ENCODE measurements around the gene DHRS4L2.
A peak's percentile ranks its signal among the peaks of the same experiment; 100 is the strongest.
"Not testable (repeated sequence)": the region's sequence is repeated elsewhere in the genome, so short reads cannot be mapped to it uniquely, and the experiment has no call there.

DHRS4L2 gene

DNA sequence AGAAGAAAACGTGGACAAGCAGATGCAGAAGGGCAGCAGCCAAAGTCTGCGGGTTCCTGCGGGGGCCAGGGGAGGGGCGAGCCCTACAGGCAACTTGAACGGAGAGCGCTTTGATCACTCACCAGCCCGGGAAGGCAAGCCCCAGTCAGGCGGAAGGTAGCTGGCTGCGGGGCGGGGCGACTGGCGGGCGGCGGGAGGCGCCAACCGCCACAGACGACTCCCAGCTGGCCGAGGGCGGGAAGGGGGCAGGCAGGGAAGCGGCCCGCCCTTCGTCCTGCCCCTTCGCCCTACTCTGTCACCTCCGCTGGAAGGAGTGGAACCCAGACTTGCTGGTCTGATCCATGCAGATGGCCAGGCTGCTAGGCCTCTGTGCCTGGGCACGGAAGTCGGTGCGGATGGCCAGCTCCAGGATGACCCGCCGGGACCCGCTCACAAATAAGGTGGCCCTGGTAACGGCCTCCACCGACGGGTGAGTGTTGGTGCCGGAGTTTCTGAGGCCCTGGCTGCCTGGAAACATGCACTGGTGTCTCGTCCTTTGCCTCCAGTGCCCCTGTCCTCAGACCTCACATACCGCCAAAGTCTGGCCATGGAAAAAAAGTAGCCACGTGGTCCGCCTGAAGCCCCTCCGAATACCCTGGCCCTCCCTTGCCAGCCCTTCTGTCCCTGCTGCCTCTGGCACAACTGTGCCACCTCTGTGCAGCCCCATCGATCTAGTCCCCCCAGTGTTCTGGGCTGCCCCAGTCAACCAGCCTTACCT lies at the start of gene DHRS4L2:
DHRS4L2 (plus strand) TSS at position 323 of the 757 bp plus-strand sequence; CDS start at position 342, 19 bp downstream.
- peak; percentile 26 to 58 for DNase-seq (ENCODE audit: low read depth in 2 of 2)

DNA sequence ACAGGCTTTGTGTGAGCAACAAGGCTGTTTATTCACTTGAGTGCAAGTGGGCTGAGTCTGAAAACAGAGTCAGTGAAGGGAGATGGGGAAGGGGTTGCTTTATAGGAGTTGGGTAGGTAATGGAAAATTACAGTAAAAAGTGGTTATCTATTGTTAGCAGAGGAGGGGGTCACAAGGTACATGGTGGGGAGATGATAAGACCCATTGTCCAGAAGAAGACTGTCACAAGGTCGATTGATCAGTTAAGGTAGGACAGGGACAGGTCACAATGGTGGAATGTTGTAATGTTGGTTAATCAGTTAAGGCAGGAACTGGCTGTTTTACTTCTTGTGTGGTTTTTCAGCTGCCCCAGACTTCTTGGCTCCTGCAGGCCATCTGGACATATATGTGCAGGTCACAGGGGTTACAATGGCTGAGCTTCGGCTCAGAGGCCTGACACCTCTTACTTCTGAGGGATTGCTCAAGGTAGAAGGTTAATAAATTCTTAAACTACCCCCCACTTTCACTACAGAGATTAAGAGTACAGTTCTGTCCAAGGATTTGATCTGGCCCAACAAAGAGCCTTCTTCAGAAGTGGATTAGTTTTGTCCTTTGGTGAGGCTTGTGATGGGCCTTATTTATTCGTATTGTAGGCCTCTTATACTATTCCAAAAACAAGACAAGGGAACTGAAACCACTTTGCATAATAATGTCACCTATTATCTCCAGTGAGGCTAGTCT lies 49.0 kb upstream of the DHRS4L2 start:
- DNase-seq (ENCODE audit: low read depth in 2 of 2): no peak

DNA sequence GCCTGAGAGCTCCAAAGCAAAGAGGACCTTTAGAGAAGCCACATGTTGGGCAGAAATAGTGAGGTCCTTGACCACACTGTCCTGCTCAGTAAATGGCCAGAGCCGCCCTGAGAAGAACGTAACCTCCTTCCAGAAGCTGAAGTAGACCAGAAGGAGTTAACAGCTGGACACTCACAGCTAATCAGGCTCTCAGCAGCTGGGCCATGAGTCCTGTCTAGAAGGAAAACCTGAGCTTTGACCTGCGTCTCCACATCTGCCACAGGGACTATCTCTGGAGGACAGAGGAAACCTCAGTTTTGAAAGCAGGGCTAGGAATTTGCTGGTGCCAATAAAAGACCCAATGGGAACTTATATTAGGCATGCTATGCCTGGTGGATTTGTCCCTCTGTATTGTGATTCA lies 47.5 kb upstream of the DHRS4L2 start:
- DNase-seq (ENCODE audit: low read depth in 2 of 2): no peak

DNA sequence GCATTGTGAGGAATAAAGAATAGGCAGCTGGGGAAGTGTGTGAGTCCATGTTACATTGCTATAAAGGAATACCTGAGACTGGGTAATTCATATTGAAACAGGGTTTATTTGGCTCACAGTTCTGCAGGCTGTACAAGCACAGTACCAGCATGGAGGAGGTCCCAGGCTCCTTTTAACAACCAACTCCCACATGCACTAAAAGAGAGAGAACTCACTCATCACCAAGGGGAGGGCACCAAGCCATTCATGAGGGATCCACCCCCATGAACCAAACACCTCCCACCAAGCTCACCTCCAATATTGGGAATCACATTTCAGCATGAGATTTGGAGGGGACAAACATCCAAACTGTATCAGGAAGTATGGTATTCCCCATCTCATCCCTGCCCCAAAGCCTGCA lies 47.1 kb upstream of the DHRS4L2 start:
- DNase-seq (ENCODE audit: low read depth in 2 of 2): no peak

DNA sequence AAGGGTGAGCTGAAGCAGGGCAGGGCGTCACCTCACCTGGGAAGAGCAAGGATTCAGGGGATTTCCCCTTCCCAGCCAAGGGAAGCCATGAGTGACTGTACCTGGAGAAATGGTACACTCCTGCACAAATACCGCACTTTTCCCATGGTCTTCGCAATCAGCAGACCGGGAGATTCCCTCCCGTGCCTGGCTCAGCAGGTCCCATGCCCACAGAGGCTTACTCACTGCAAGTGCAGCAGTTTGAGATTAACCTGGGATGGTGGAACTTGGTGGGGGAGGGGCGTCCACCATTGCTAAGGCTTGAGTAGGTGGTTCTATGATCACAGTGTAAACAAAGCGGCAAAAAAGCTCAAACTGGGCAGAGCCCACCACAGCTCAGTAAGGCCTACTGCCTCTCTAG lies 46.1 kb upstream of the DHRS4L2 start:
- no peak for DNase-seq (ENCODE audit: low read depth in 2 of 2)

DNA sequence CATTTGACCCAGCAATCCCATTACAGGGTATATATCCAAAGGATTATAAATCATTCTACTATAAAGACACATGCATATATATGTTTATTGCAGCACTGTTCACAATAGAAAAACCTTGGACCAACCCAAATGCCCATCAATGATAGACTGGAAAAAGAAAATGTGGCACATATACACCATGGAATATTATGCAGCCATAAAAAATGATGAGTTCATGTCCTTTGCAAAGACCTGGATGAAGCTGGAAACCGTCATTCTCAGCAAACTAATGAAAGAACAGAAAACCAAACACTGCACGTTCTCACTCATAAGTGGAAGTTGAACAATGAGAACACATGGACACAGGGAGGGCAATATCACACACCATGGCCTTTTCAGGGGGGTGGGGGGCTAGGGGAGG lies 39.7 kb upstream of the DHRS4L2 start:
- not testable (repeated sequence) for DNase-seq (ENCODE audit: low read depth in 2 of 2)

DNA sequence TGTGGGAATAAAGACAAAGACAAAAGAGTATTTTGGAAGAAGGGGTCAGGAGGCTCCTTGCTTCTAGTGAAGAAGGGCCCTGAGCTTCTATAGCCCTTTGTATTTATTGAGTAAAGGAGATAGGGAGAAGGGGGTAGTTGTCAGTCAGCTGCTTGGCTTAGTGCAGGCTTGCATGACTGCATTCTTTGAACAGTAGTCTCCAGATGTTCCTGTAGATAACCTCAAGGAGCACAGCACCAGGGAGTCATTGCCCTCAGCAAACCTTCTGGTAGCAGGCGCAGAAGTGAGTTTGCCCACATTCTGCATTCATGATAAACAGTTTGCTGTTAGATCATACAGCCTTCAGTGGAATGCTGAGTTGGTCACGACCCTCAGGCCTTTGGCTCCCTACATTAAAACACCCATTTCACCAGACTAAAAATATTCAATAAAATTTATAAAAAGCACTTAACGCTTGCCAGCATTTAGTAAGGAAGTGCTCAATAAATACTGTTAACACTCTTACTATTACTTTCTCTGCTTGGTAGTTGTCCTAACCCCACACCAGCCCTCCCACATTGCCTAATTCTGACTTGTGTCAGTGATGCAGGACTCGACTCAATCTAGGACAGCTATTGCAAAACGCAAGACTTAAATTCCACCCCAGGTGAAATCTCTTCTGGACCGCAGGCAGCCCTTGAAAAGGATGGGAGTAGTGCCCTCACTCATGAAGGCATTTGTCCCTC lies 38.2 kb upstream of the DHRS4L2 start:
- DNase-seq (ENCODE audit: low read depth in 2 of 2): no peak

DNA sequence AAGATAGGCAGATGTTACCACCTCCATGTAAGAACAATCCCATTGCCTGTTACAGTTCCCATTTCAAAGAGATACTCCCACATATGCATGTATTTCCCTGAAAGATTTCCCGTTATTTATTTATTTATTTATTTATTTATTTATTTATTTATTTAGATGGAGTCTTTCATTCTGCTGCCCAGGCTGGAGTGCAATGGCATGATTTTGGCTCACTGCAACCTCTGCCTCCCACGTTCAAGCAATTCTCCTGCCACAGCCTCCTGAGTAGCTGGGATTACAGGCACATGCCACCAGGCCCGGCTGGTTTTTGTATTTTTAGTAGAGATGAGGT lies 37.6 kb upstream of the DHRS4L2 start:
- not testable (repeated sequence) for DNase-seq (ENCODE audit: low read depth in 2 of 2)

DNA sequence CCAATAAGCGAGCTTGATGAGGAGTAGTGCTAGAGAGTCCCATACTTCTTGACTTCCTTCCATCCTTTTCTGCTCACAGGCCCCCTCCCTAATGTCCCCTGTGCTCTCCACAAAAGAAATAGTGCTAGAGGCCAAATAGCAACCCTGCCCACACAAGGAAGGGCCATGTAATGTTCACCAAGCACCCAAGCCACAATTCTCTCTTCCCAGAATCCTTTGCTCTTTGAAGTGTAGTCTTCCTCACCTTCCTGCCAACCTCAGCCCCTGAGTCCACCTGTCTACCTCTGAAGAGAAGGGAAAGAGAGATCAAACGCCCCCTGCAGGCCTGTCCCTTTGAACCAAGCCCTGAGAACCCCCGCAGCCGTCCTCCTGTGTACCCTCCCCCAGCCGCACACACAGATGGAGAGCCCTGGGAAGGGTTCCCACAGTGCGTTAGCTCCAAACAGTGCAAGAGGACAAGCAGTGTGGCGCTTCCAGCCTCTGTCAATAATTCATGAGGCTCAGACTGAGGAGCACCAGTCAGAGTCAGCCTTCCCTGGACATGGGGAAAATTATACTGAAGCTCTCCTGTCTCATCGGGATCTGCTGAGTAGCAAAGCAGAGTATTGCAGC lies 37.0 kb upstream of the DHRS4L2 start:
- no peak for DNase-seq (ENCODE audit: low read depth in 2 of 2)

DNA sequence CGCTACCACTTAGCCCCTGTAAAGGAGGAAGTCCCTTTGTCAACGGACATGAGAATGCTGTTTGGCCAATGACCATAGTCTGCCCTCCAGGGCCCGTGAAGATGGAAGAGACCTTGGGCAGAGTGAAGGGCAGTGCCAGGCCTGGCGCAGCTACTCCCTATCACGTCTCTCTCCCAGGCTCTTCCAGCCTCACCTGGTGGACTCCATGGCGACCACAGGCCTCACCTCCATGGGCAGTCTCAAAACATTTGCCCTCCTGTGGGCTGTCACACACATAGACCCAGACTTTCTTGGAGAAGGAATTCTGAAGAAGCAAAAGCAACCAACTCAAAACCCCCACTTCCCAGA lies 35.6 kb upstream of the DHRS4L2 start:
- not testable (repeated sequence) for DNase-seq (ENCODE audit: low read depth in 2 of 2)

DNA sequence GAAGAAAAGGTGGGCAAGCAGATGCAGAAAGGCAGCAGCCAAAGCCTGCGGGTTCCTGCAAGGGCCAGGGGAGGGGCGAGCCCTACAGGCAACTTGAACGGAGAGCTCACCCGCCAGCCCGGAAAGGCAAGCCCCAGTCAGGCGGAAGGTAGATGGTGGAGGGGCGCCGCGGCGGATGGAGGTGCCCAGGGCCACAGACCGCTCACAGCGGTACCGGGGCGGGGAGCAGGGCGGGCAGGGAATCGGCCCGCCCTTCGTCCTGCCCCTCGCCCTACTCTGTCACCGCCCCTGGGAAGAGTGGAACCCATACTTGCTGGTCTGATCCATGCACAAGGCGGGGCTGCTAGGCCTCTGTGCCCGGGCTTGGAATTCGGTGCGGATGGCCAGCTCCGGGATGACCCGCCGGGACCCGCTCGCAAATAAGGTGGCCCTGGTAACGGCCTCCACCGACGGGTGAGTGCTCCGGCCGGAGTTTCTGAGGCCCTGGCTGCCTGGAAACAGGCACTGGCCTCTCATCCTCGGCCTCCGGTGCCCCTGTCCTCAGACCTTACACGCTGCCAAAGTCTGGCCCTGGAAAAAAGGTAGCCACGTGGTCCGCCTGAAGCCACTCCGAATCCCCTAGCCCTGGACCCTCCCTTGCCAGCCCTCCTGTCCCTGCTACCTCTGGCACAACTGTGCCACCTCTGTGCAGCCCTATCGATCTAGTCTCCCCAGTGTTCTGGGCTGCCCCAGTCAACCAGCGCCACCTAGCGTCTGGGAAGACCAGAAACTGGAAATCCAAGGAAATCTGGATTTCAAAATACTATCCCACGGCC lies 35.1 kb upstream of the DHRS4L2 start, which contains the start of gene DHRS4:
DHRS4 (plus strand) TSS at position 307 of the 815 bp plus-strand sequence; CDS start at position 326, 19 bp downstream.
- DNase-seq (ENCODE audit: low read depth in 2 of 2): peak; percentile 46 to 52

DNA sequence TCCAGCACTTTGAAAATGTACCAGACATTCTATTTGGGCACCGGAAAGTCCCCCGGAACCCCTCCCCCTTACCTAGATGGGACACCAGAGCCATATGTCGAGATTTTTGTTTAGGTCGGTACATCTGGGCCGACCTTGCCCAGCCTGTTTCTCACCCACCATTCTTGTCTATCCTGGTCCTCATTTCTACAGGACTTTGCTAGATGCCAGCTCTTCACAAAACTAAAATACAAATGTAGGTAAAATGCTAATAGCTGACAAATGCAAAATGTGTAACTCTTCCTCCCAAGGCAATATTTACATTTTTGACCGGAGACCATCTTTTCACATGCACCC lies 34.5 kb upstream of the DHRS4L2 start:
- DNase-seq (ENCODE audit: low read depth in 2 of 2): not testable (repeated sequence)

DNA sequence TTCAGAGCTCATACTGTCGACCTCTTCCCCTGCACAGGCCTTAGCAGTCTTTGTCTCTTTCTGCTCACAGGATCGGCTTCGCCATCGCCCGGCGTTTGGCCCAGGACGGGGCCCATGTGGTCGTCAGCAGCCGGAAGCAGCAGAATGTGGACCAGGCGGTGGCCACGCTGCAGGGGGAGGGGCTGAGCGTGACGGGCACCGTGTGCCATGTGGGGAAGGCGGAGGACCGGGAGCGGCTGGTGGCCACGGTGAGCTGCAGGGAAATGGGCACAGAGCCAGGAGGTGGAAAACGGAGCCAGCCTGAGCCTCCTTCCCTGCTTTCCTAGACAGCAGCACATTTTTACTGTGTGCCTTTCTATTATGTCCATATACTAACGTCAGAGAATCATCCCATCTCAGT lies 33.8 kb upstream of the DHRS4L2 start:
- not testable (repeated sequence) for DNase-seq (ENCODE audit: low read depth in 2 of 2)

DNA sequence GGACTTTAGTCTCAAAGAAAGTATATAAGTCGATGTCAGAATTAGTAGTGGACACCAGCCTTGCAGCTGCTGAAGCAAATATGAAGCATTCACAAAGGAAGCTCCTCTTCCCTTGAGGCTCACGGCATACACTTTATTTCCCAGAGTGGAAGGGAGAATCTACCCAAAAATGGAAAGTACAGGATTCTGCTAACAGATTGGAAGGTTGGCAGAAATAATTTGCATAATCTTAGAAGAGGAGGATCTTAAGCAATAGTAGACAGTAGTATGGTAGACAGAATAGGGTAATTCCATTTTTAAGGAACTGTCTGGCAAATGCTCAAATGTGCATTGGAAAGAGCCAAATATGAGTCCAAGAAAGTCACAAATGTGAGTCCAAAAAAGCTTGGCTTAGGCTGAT lies 32.9 kb upstream of the DHRS4L2 start:
- DNase-seq (ENCODE audit: low read depth in 2 of 2): not testable (repeated sequence)

DNA sequence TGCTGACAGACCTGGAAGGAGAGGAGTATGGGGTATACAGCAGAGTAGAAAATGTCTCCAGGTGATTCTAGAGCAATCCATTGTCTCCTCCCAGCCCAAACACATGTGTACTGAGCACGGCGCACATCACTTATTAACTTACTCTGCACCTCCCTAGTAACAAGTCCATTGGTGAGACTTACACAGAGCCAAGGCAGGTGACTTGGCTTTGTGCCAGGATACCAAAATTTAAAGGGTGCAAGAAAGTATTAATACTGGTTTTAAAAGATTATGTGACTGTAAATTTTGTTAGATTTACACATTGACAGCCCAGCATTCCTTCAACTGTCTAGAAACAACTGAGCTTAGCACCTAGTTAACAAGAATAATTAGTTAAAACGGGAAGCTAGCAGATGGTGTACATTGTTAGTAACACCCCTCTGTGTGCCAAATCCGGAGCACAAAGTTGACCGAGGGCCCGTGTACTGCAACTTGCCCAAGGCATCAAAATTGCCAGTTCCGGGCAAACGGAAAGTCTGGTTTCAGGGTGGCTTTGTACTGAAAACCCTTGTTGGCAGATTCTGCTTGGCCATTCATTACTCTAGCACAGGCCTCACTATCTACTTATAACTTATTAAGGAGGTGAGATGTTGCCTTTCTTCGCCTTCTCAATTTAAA lies 30.7 kb upstream of the DHRS4L2 start:
- DNase-seq (ENCODE audit: low read depth in 2 of 2): not testable (repeated sequence)

DNA sequence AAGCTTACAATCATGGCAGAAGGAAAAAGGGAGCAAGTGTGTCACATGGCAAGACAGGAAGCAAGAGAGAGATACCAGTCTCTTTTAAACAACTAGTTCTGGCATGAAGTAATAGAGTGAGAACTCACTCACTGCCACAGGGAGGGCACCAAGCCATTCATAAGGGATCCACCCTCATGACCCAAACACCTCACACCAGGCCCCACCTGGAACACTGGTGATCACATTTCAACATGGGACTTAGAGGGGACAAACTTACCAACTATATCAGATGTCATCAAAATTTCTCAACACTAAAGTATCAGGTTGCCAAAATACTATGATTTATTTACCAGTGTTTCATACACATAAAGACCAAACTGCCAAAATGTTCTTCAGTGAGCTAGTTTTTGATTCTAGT lies 27.8 kb upstream of the DHRS4L2 start:
- not testable (repeated sequence) for DNase-seq (ENCODE audit: low read depth in 2 of 2)

DNA sequence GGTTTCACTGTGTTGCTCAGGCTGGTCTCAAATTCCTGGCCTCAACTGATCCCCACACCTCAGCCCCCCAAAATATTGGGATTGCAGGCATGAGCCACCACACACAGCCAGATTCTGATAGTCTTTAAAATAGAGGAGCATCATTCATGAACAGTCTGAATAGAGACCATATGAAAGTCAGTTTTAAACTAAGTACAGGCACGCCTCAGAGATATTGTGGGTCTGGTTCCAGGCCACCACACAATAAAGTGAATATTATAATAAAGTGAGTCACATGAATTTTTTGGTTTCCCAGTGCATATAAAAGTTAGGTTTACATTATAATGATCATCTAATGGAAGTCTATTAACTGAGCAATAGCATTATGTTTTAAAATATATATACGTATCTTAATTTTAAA lies 27.0 kb upstream of the DHRS4L2 start:
- not testable (repeated sequence) for DNase-seq (ENCODE audit: low read depth in 2 of 2)

DNA sequence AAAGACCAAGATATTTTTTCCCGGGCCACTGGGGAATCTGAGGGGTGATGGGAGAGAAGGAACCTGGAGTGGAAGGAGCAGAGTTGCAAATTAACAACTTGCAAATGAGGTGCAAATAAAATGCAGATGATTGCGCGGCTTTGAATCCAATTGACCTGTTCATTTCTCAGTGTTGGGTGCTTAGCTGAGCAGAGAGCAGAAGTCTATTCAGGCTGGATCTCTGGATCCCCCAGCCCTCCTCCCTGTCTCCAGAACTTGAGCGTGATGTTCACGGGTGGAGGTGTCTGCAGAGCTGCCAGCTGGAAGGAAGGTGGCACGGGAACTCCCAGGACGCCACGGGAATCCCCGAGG lies 19.6 kb upstream of the DHRS4L2 start:
- not testable (repeated sequence) for DNase-seq (ENCODE audit: low read depth in 2 of 2)

DNA sequence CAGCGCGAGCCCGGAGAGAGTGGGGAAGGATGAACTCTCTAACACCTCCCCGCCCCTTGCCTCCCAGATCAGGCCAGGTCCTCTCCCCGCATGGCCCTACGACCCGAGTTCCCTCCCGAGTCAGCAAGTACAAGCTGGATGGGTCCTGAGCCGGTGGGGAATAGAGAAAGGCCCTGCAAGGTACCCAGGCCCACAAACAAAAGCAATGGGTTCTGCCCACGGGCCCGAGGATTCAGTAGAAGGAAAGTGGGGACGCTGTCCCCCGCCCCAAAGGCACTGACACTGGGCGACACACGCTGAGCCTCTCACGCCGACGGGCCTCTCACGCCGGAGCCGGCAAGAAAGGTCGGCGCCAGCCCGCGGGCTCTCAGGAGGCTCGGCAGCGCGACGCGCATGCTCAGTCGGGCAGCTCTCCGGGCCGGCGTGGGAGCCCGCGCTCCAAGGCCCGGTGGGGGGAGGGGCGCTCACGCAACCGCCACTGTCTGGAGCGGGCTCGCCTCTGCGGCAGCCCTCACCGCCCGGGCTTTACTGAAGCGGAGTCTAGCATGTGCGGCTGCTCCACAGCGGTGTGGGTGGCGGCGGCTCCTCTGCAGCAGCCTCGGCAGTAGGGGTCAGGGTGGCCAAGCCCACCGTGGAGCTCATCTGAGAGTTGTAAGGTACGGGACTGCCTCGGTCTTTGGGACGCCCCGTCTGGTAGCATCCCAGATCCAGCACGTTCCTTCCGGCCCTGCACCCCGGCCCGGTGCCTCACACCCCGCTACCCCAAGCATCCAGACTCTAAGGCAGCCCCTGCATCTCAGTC lies 19.0 kb upstream of the DHRS4L2 start:
- peak; percentile 41 to 49 for DNase-seq (ENCODE audit: low read depth in 2 of 2)

DNA sequence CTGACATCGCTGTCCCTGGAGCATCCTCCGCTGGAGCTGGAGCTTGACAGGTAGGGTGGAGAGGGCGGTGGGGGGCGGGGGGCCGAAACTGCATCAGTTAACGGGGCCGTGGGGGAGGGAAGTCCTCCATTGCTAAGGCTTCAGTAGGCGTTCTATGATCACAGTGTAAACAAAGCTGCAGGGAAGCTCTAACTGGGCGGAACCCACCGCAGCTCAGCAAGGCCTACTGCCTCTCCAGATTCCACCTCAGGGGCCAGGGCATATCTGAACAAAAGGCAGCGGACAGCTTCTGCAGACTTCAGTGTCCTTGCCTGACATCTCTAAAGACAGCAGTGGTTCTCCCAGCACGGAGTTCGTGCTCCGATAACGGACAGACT lies 18.5 kb upstream of the DHRS4L2 start:
- DNase-seq (ENCODE audit: low read depth in 2 of 2): not testable (repeated sequence)
